ENCODE data around the gene RBBP4. TPM values are rescaled to one million over a fixed set of nuclear protein-coding genes. Genes with fewer than 3 reads are reported as not detected.
A peak's percentile ranks its signal among the peaks of the same experiment; 100 is the strongest.
"Not testable (repeated sequence)": the region's sequence is repeated elsewhere in the genome, so short reads cannot be mapped to it uniquely, and the experiment has no call there.

The RBBP4 gene
- total RNA-seq, 1 donor from 2014 or later: 95.8 TPM

DNA sequence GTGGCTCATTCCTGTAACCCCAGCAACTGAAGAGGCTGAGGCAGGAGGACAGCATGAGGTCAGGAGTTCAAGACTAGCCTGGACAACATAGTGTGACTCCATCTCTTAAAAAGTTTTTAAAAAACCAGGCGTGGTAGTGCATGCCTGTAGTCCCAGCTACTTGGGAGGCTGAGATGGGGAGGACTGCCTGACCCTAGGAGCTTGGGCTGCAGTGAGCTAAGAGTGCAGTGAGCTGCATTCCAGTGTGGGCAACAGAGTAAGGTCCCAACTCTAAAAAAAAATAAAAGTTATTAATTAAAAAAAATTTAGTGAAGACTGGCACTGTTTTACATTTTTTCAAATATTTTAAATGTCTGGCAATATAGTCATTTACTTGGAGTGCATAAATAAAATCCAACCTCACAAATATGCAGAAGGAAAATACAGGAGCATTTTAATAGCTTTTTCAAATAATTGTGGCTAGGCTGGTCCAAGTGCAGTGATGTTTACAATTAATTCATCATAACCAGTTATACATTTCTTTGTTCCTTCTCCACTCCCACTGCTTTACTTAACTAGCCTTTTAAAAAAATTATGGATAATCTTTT lies 11.4 kb upstream of the RBBP4 start:
- ATAC-seq: no peak

- ATAC-seq: not testable (repeated sequence)
Observed at GRCh38 chr1:32642292-32642827, 8.6 kb upstream of the RBBP4 start.

- no peak for ATAC-seq
Observed at GRCh38 chr1:32644426-32644825, 6.6 kb upstream of the RBBP4 start.

DNA sequence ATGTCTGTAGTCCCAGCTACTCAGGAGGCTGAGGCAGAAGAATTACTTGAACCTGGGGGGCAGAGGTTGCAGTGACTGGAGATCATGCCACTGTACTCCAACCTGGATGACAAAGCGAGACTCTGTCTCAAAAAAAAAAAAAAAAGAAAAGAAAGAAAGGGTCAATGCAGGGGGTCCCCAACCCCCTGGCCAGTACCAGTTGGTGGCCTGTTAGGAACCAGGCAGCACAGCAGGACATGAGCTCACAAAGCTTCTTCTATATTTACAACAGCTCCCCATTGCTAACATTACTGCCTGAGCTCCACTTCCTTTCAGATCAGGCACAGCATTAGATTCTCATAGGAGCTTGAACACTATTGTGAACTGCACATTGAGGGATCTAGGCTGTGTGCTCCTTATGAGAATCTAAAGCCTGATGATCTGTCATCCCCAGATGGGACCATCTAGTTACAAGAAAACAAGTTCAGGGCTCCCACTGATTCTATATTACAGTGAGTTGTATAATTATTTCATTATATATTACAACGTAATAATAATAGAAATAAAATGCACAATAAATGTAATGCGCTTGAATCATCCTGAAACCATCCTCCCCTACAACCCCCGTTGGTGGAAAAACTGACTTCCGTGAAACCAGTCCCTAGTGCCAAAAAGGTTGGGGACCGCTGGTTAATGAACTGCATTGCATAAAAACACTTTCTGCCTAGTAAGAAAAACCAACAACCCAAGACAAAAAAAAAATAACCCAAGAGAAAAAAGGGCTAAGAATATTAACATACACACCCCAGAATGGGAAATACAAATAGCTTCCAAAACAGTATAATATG lies 3.5 kb upstream of the RBBP4 start:
- ATAC-seq: no peak

DNA sequence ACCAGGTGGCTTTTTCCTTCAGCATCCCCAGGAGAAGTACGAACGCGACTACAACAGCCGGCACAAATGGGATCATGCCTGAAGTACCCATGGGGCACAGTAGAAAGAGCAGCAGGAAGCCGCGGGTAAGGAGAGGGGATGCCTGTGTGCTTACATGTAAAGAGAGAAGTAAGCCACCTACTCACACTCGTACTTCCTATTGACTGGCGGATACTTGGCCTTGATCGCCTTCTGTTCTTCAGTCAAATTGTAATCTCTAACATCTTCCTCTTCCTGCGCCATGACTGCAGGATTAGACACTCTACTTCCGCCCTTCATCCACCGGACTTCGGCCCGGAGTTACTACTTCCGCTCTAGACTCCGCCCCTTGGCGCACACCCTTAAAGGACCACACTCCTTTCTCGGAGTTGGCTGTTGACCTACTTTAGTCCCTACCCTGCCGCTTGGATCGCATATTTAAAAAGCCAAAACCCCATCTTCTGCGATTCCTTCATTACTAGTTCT lies 708 bp upstream of the RBBP4 start, which contains the start of gene ZBTB8OS:
Gene ZBTB8OS, minus strand, starts transcription at position 303 of the 504 bp plus-strand sequence. Its CDS starts 21 bp downstream, at position 282.
- peak; percentile 89 for ATAC-seq

DNA sequence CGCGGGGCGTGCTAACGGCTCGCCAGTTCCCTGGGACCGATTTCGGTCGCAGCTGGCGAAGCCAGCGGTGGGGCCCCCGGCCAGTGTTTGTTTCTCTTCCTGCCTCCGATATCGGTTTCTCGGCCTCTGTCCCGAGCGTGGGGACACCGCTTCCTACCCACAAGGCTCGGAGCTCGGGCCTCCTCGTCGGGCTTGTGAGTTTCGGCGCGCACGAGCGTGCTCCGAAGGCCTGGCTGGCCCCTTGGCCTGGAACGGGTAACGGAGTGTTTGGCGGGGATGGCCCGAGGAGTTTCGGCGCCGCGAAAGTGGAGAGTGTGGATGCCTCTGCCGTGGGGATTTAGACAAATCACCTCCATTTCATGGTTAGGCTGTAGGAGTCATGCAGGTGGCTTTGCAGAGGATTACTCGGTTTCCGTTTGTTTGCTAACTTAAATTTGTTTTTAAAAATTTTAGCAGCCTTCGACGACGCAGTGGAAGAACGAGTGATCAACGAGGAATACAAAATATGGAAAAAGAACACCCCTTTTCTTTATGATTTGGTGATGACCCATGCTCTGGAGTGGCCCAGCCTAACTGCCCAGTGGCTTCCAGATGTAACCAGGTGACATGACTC lies 559 bp downstream of the RBBP4 start:
- ATAC-seq: peak; percentile 10

DNA sequence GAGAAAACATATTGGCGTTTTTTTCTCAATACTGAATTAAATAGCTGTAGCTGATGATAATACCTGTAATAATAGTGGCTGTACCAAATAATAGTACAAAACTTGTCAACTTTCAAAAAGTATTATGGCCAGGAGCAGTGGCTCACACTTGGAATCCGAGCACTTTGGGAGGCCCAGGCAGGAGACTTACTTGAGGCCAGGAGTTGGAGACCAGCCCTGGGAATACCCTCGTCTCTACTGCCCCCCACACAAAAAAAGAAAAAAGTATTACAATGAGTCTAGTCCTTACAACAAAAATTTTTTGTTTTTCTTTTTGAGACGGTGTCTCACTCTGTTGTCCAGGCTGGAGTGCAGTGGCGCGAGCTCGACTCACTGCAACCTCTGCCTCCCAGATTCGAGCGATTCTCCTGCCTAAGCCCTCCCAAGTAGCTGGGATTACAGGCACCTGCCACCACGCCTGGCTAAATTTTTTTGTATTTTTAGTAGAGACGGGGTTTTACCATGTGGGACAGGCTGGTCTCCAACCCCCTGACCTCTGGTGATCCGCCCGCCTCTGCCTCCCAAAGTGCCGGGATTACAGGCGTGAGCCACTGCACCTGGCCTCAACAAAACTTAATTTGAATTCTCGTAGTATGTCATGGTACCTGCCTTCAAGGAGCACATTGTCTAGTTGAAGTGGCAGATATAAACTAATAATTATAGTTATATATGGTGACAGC lies 1.4 kb downstream of the RBBP4 start:
- no peak for ATAC-seq

GRCh38 chr1:32659581-32659980 lies 8.6 kb downstream of the RBBP4 start:
- ATAC-seq: no peak

DNA sequence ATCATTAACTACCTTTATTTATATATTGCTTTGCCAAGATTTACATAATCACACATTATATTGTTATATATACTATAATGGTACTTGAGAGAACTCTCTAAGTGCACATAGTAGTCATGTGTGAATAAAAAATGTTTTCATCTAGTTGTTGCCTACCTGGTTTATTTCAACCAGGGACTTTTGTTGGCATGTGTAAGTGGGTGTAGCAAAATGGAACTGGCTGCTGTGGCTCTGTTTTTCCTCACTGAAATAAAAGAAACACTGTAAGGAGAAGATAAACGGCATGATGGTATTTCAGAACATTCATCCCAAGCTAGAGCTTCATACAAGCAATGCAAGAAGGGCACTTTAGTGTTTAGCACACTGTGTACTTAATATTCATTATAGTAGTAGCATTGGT lies 14.9 kb downstream of the RBBP4 start:
- ATAC-seq: no peak

DNA sequence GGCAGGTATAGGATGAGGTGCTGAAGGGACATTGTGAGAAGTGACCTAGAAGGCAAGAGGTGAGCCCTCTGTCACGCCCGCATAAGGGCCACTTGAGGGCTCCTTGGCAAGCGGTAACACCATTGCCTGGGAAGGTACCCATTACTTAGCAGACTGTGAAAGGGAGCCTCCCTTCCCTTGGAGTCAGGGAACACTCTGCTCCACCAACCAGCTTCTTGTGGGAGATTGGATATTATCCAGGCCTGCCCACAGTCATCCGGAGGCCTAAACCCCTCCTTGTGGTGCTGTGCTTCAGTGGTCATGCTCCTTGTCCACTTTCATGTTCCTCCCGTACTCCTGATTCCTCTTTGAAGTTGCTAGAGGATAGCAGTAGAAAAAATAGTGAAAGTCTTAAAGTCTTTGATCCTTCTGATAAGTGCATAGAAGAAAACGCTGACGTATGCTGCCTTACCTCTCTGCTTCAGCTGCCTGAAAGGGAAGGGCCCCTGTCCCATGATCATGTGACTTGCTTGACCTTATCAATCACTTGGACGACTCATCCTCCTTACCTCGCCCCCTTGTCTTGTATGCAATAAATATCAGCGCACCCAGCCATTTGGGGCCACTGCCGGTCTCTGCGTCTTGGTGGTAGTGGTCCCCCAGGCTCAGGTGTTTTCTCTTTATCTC lies 16.0 kb downstream of the RBBP4 start:
- ATAC-seq: no peak

- ATAC-seq: not testable (repeated sequence)
Observed at GRCh38 chr1:32668716-32669115, 17.7 kb downstream of the RBBP4 start.

DNA sequence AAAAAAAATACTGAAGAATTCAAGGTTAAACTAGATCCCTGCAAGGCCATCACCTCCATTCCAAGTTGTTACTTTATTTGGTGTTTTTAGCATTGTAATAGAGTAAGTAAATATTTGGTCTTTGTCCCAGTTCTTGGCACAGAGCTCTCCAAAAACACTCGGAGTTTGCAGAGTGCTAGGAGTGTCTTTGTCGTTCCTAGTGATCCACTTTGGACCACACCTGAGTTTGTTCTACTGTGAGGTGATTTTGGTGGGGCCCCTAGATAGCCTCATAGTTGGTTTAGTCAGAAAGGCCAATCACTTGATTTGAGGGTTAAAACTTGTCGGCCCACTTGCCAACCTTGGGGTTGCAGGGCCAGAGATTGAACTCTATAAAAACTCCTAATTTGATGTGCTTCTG lies 25.9 kb downstream of the RBBP4 start:
- ATAC-seq: no peak

DNA sequence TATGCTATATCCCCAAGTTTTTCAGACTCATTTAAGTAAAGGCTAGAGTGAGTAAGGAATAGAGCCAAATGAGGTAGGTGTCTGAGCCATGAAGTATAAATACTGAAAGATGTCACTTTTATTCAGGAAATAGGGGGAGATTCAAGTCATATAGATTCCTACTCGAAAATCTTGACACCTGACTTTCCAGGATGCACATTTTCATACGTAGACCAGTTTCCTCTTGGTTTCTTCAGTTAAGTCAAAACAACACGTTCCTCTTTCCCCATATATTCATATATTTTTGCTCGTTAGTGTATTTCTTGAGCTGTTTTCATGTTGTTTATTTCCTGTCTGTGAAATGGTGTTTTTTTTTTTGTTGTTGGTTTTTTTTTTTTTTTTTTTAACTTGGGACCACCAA lies 29.0 kb downstream of the RBBP4 start:
- not testable (repeated sequence) for ATAC-seq

DNA sequence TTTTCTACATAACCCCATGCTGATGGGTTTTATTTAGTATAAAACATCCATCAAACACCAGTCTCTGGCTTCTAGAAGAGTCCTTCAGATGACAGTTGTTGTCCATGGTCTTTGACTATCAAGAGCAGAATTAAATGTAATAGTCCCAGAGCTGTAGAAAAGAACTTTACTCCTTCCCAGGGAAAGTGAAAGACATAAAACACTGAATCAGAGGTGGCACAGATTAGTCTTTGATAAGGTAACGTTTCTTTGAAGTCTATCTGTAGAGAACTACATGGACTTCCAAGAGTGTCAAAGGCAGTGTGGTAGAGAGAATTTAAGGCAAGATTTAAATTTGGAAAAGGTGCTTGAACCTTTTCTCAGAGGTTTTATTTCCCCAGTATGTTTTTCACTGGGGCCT lies 29.6 kb downstream of the RBBP4 start:
- ATAC-seq: no peak

- ATAC-seq: no peak
Observed at GRCh38 chr1:32681509-32681908, 30.5 kb downstream of the RBBP4 start.

GRCh38 chr1:32681999-32682398 lies 31.0 kb downstream of the RBBP4 start:
- no peak for ATAC-seq

- no peak for ATAC-seq
Observed at GRCh38 chr1:32683397-32683796, 32.4 kb downstream of the RBBP4 start.

DNA sequence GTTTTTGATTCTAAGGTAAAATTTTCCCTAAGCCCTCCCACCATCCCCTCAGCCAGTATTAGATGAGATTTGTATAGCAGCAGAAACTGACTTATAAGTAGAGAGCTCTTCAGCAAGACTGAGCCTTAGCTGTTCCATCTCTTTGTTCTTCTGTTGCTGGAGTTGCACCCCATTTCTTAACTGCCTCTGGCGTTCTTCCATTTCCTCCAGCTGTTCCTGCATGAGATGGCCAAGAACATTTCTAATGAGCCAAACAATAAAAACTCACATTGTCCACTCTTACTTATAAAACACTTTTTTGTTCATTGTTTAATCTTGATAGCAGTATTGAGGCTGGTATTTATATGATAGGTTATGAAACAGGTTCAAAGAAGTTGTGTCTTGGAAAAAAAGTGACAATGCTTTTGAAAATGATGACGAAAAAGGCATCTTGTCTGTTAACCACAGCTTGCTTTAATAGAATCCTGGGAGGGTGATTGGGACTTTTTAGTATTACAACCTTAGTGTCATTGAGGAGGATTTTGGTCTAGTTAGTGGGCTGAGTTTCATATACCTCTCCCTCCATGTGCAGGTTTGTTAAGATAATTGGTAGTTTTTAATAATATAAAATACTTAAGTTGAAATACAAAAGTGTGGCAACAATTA lies 33.3 kb downstream of the RBBP4 start:
- ATAC-seq: no peak

DNA sequence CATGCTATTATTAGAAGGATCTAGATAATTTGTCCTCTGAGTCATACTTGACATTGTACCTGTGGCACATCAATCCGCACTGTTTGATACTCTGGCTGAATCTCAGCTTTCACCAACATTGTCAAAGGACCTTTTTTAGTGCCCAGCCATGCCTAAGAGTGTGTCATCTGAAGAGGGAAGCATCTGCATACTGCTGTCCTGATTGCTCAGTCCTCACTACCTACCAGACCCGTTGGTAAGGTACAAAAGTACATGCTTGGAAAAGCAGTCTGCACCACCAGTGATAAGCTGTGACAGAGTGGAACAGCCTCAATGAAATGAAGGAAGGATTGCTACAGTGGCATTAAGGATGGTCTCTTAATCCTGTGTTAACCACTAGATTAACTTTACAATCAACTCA lies 34.5 kb downstream of the RBBP4 start:
- peak; percentile 36 for ATAC-seq

DNA sequence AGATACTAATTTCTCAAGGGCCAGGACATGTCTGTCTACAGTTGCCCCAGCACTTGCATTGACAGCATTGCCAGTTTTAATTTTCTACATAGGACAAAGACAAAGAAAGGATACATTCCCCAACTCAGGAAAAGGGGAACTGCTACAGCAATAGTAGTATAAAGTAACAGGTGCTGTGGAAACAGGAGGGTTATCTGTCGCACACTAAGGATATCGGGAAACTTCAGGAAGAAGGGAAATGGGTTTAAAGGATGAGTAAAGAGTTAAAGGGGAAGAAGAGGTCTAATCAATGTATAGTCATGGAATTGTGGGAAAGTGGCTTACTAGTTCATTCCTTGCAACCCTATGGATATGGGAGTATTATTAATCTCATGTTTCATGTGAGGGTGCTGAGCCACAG lies 35.4 kb downstream of the RBBP4 start:
- no peak for ATAC-seq

DNA sequence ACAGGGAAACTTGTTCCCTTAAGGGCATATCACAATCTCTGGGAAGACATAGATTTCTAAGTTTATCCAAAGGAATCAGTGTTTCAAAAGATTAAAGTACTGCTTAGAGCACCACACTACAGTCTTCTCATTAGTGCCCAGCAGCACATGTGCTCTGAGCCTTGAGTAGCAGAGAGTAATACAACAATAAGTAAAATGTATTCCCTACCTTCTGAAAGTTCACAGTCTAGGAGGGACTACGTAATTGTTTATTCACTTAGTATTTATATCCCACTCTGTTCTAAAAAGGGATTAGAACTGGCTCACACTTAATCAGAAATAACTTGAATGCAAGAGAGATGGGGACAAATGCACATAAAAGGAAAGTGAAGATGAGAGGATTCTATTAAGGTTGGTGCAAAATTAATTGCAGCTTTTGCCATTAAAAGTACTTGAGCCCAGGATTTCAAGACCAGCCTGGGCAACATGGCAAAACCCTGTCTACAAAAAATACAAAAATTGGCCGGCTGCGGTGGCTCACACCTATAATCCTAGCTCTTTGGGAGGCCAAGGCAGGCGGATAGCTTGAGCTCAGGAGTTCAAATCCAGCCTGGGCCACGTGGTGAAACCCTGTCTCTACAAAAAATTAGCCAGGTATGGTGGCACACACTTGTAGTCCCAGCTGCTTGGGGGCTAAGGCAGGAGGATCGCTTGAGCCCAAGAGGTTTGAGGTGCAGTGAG lies 42.6 kb downstream of the RBBP4 start:
- no peak for ATAC-seq

Data from esophagus mucosa (tissue), 1 donor.